HG03060 (cell line): ENCODE data around the gene AIF1L.

ENCODE experiments used
- ATAC-seq: cut with Tn5 transposase; IDR thresholded peaks from one replicate; pipeline ENCODE4 v1.9.1; 2021; ENCODE audit warnings: low read depth, moderate number of reproducible peaks; ENCODE audit not compliant: unreplicated experiment

The AIF1L gene

GRCh38 chr9:131076347-131077195 lies 19.8 kb upstream of the AIF1L start:
- ATAC-seq: no peak

- no peak for ATAC-seq
Measured at GRCh38 chr9:131078427-131079366, 17.6 kb upstream of the AIF1L start.

GRCh38 chr9:131080589-131080988 lies 15.7 kb upstream of the AIF1L start:
- no peak for ATAC-seq

- ATAC-seq: no peak
Measured at GRCh38 chr9:131081868-131082267, 14.5 kb upstream of the AIF1L start.

- ATAC-seq: no peak
Measured at GRCh38 chr9:131082774-131083512, 13.4 kb upstream of the AIF1L start.

- ATAC-seq: no peak
Measured at GRCh38 chr9:131084661-131085369, 11.5 kb upstream of the AIF1L start.

- no peak for ATAC-seq
Measured at GRCh38 chr9:131085370-131086122, 10.8 kb upstream of the AIF1L start.

- no peak for ATAC-seq
Measured at GRCh38 chr9:131087354-131087893, 8.9 kb upstream of the AIF1L start.

GRCh38 chr9:131090025-131090787 lies 6.1 kb upstream of the AIF1L start:
- ATAC-seq: no peak

GRCh38 chr9:131091352-131091992 lies 4.9 kb upstream of the AIF1L start:
- no peak for ATAC-seq

GRCh38 chr9:131092030-131092429 lies 4.3 kb upstream of the AIF1L start:
- no peak for ATAC-seq

GRCh38 chr9:131092548-131093440 lies 3.5 kb upstream of the AIF1L start:
- ATAC-seq: no peak

GRCh38 chr9:131094015-131094414 lies 2.3 kb upstream of the AIF1L start:
- no peak for ATAC-seq

- no peak for ATAC-seq
Measured at GRCh38 chr9:131094622-131095021, 1.7 kb upstream of the AIF1L start.

- ATAC-seq: no peak
Measured at GRCh38 chr9:131095666-131096268, 564 bp upstream of the AIF1L start.

GRCh38 chr9:131097126-131097947 lies 1.0 kb downstream of the AIF1L start:
- ATAC-seq: no peak
